LNCaP clone FGC (cell line): ENCODE measurements around the gene THAP12.

ENCODE experiments used
- DNase-seq: peaks from one replicate; pipeline ENCODE4 v3.0.0-alpha.2; 2011; ENCODE audit warnings: low read depth
- H3K4me3 ChIP-seq: 2 replicates; pipeline ENCODE4 v1.5.1; 2011; ENCODE audit warnings: mild to moderate bottlenecking, low read depth, low read length, control low read depth
- CTCF ChIP-seq: IDR thresholded peaks from 2 replicates; pipeline ENCODE4 v1.5.1; 2012; ENCODE audit warnings: mild to moderate bottlenecking; ENCODE audit not compliant: control insufficient read depth, insufficient read depth; ENCODE audit errors: extremely low read depth

Gene THAP12

GRCh38 chr11:76380159-76380976, 564 bp downstream of the THAP12 start:
- H3K4me3 ChIP-seq: peak overlapping the region; percentile 56
- TF ChIP-seq CTCF: no peak
- no peak for DNase-seq

- H3K4me3 ChIP-seq: peak overlapping the region; percentile 56
- no peak for TF ChIP-seq CTCF
- no peak for DNase-seq
Measured at GRCh38 chr11:76379807-76380158, 1.1 kb downstream of the THAP12 start.

- no peak for TF ChIP-seq CTCF
- no peak for DNase-seq
- H3K4me3 ChIP-seq: no peak overlapping the region
Measured at GRCh38 chr11:76376746-76377558, 4.0 kb downstream of the THAP12 start.

GRCh38 chr11:76371170-76371569, 9.8 kb downstream of the THAP12 start:
- no peak overlapping the region for H3K4me3 ChIP-seq
- TF ChIP-seq CTCF: no peak
- peak; percentile 23 for DNase-seq

- no peak overlapping the region for H3K4me3 ChIP-seq
- peak; percentile 70 for DNase-seq
- TF ChIP-seq CTCF: no peak
Measured at GRCh38 chr11:76369406-76369805, 11.5 kb downstream of the THAP12 start.

GRCh38 chr11:76368490-76368889, 12.4 kb downstream of the THAP12 start:
- H3K4me3 ChIP-seq: no peak overlapping the region
- TF ChIP-seq CTCF: no peak
- no peak for DNase-seq
